Colonic mucosa (tissue), 4 donors: Measurements from ENCODE around the gene PCNX2. TPM values are rescaled to one million over a fixed set of nuclear protein-coding genes. Genes with fewer than 3 reads are reported as not detected.

ENCODE experiments used
- DNase-seq: peaks from one replicate; pipeline ENCODE4 v3.0.0-alpha.2; 2020
- H3K27ac ChIP-seq: fragments of 200-600 bp; one replicate; pipeline ENCODE4 v1.8.0; 2021
- H3K27me3 ChIP-seq: fragments of 200-600 bp; one replicate; pipeline ENCODE4 v1.8.0; 2021
- H3K36me3 ChIP-seq: fragments of 200-600 bp; one replicate; pipeline ENCODE4 v1.8.0; 2021
- H3K4me1 ChIP-seq: fragments of 200-600 bp; one replicate; pipeline ENCODE4 v1.8.0; 2021; ENCODE audit warnings: mild to moderate bottlenecking
- H3K4me3 ChIP-seq: fragments of 200-600 bp; one replicate; pipeline ENCODE4 v1.8.0; 2021
- H3K9ac ChIP-seq, 2 donors: one replicate each; pipeline ENCODE4 v1.7.0; 2013; ENCODE audit warnings: control low read depth in 2 of 2, low read depth in 2 of 2, low read length in 2 of 2
- H3K9me3 ChIP-seq: fragments of 200-600 bp; one replicate; pipeline ENCODE4 v1.8.0; 2021
- intact Hi-C: fragments of 100-400 bp; cut with DNase I; formaldehyde crosslinking; loops from one replicate; pipeline ENCODE4 v1.14.1; 2022
- total RNA-seq, 2 donors: library from RNA; stranded (reverse); fragmentation: NEBNext Ultra II Directional in 1 of 2; extraction: Animal tissue kit (Norgen Biotek cat#: 25700) in 1 of 2; gene quantifications; one replicate each; pipeline ENCODE4 v1.2.1, GENCODE V29; 2021
- TF ChIP-seq, protein P1 (sequence below): fragments of 200-600 bp; IDR thresholded peaks from one replicate; pipeline ENCODE4 v1.8.0; 2022; ENCODE audit warnings: antibody characterized with exemption, mild to moderate bottlenecking
- donor health status: healthy.
- donor health status: DM: no; HTN: no; CAD: no.
- donor health status: DM: no; HTN: no; CAD: no.

PCNX2 gene
- total RNA-seq, 2 donors from 2014 or later: 5.4 to 6.7 TPM

DNA sequence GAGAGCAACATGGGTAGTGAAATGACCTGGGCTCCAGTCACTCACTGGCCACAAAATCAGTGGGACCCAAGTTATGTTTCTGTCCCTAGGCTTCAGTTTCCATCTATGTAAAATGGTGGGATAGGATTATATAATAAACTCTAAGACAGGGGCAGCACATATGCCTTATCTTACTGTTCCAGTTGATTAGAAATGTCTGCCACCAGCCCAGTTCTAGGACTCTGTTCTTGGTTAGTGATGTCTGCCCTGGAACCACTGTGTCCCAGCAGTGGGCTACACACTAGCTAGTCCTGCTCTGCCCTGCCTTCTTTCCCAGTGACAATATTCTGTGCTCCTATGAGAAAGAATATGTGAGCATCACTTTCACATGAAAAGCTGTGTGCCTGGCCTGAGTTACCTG, 138.3 kb downstream of the PCNX2 start:
- Histone ChIP-seq H3K4me3 (no peak overlapping the region), H3K27me3 (no peaks in the 10 kb centered on the region), H3K27ac (no peak overlapping the region), H3K9me3 (no peaks in the 10 kb centered on the region), H3K9ac (no peak overlapping the region), H3K4me1 (no peaks in the 10 kb centered on the region), H3K36me3 (no peaks in the 10 kb centered on the region)
- intact Hi-C loops: no loop called here
- DNase-seq: no peak
- TF ChIP-seq, protein P1, sequence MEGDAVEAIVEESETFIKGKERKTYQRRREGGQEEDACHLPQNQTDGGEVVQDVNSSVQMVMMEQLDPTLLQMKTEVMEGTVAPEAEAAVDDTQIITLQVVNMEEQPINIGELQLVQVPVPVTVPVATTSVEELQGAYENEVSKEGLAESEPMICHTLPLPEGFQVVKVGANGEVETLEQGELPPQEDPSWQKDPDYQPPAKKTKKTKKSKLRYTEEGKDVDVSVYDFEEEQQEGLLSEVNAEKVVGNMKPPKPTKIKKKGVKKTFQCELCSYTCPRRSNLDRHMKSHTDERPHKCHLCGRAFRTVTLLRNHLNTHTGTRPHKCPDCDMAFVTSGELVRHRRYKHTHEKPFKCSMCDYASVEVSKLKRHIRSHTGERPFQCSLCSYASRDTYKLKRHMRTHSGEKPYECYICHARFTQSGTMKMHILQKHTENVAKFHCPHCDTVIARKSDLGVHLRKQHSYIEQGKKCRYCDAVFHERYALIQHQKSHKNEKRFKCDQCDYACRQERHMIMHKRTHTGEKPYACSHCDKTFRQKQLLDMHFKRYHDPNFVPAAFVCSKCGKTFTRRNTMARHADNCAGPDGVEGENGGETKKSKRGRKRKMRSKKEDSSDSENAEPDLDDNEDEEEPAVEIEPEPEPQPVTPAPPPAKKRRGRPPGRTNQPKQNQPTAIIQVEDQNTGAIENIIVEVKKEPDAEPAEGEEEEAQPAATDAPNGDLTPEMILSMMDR: no peak

DNA sequence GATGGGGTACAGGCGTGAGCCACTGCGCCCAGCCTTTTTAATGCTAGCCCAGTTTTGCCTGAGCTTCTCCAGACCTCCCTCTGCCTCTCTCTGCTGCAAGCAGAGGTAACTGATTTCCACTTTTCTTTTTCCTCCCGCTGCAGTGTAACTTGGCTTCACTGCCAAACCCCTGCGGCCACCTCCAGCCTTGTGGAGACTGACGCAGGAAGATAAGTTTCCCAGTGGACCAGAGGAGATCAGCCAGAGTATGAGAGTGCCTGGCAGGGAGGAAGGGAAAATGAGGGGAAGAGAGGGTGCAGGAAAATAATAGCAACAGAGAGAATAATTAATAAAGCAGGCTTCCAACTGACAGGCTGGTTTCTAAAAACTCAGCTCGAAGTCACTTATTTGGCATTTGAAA, 143.7 kb downstream of the PCNX2 start:
- H3K27ac ChIP-seq: no peak overlapping the region
- TF ChIP-seq, protein P1: no peak
- no peaks in the 10 kb centered on the region for H3K27me3 ChIP-seq
- DNase-seq: no peak
- no peaks in the 10 kb centered on the region for H3K36me3 ChIP-seq
- H3K4me3 ChIP-seq: no peak overlapping the region
- no peaks in the 10 kb centered on the region for H3K4me1 ChIP-seq
- no peak overlapping the region for H3K9ac ChIP-seq
- intact Hi-C loops: no loop called here
- H3K9me3 ChIP-seq: no peaks in the 10 kb centered on the region

DNA sequence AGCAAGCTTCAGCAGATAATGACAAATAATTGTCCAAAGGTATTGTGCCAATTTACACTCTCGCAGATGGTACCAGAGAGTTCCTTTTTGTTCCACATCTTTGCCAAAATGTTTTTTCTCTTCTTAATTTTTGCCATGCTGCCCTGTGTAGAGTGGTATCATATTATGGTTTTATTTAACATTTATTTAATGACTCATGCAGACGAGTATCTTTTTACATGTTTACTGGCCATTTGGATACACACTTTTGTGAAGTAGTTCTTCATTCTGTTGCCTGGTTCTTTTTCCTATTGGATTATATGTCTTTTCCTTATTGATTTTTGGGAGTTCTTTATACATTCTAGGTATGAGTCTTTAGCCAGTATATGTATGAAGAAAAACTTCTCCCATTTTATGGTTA, 151.1 kb downstream of the PCNX2 start:
- intact Hi-C loops: no loop called here
- no peak overlapping the region for H3K4me3 ChIP-seq
- TF ChIP-seq, protein P1: no peak
- no peaks in the 10 kb centered on the region for H3K27me3 ChIP-seq
- no peak for DNase-seq
- no peaks in the 10 kb centered on the region for H3K36me3 ChIP-seq
- no peaks in the 10 kb centered on the region for H3K4me1 ChIP-seq
- no peak overlapping the region for H3K27ac ChIP-seq
- no peak overlapping the region for H3K9ac ChIP-seq
- H3K9me3 ChIP-seq: no peaks in the 10 kb centered on the region

DNA sequence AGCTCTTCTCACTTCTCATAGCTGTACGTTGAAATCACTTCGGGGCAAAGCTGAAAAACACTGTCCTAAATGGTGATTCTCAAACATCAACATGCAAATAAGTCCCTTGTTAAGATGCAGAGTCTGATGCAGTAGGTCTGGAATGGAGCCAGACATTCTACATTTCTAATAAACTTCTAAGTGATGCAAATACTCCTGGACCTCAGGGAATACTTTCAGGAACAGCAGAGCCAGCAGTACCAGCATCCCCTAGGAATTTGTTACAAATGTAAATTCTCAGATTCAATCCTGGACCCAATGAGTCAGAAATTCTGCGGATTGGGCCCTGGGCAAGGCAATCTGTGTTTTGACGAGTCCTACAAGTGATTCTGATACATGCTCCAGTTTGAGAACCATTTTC, 152.3 kb downstream of the PCNX2 start:
- H3K27ac ChIP-seq: no peak overlapping the region
- no peaks in the 10 kb centered on the region for H3K27me3 ChIP-seq
- DNase-seq: no peak
- H3K9ac ChIP-seq: no peak overlapping the region
- TF ChIP-seq, protein P1: no peak
- no peaks in the 10 kb centered on the region for H3K36me3 ChIP-seq
- no peaks in the 10 kb centered on the region for H3K9me3 ChIP-seq
- no peak overlapping the region for H3K4me3 ChIP-seq
- H3K4me1 ChIP-seq: no peaks in the 10 kb centered on the region
- intact Hi-C loops: no loop called here

DNA sequence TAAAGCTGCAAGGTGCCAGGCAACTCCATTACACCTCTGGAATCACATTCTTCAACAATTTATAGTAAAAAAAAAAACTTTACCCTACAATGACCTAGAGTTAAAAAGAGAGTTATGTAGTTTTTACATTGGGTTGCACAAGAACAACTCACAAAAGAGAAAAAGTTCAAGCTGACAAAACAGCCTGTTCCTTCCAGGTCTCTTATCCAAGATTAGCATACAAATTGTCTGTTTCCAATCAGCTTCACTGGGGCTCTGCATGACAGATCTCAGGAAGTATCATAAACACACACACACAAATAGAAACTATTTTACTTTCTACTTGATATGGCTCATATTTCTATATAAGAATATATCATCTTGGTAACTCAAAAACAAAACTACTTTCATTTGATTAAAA, 154.6 kb downstream of the PCNX2 start:
- TF ChIP-seq, protein P1: no peak
- Histone ChIP-seq H3K4me3 (no peak overlapping the region), H3K27ac (no peak overlapping the region), H3K4me1 (no peaks in the 10 kb centered on the region), H3K27me3 (no peaks in the 10 kb centered on the region), H3K9me3 (no peaks in the 10 kb centered on the region), H3K36me3 (no peaks in the 10 kb centered on the region), H3K9ac (no peak overlapping the region)
- intact Hi-C loops: no loop called here
- DNase-seq: no peak

DNA sequence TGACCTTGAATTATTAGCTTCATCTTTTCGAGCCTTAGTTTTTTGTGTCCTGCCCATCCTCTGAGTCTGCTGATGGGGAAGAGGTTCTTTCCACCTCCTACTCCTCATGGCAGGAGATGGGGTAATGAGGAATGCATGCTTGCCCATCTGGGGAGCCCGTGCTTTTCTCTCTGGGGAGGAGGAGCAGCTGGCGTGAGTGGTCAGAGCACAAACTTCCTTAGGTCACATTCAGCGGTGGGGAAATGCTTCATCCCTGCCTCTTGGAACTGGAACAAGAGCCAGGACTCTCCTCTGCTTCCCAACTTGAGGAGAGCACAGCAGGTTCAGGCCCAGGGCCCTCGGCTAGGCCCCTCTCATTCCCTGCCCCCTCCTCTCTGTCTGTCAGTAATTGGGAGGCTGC, 155.0 kb downstream of the PCNX2 start:
- intact Hi-C loops: no loop called here
- no peak overlapping the region for H3K9ac ChIP-seq
- H3K27me3 ChIP-seq: no peaks in the 10 kb centered on the region
- H3K9me3 ChIP-seq: no peaks in the 10 kb centered on the region
- H3K36me3 ChIP-seq: no peaks in the 10 kb centered on the region
- H3K4me3 ChIP-seq: no peak overlapping the region
- no peak overlapping the region for H3K27ac ChIP-seq
- TF ChIP-seq, protein P1: no peak
- H3K4me1 ChIP-seq: no peaks in the 10 kb centered on the region
- no peak for DNase-seq
